ENCODE results near the gene TLR10.

Gene TLR10

GRCh38 chr4:38728631-38729141, 54.1 kb downstream of the TLR10 start:
- no peak for TF ChIP-seq CTCF (IDR thresholded peaks at IDR 0.05)
- Histone ChIP-seq H3K9ac (no peak overlapping the region), H2AFZ (no peak overlapping the region), H3K27me3 (ENCODE audit: control insufficient read depth, insufficient read depth, low read length) (no peaks in the 10 kb centered on the region), H3K36me3 (ENCODE audit: control insufficient read depth, insufficient read depth, low read length) (no peaks in the 10 kb centered on the region), H3K4me1 (no peaks in the 10 kb centered on the region), H3K79me2 (no peaks in the 10 kb centered on the region), H3K4me3 (ENCODE audit: low read depth, low read length) (no peak overlapping the region), H3K4me2 (ENCODE audit: low read length) (no peak overlapping the region), H3K27ac (no peak overlapping the region), H3K9me3 (ENCODE audit: control insufficient read depth, low read length) (no peaks in the 10 kb centered on the region)

GRCh38 chr4:38724475-38724808, 58.3 kb downstream of the TLR10 start:
- Histone ChIP-seq H3K9me3 (ENCODE audit: control insufficient read depth, low read length) (no peaks in the 10 kb centered on the region), H3K36me3 (ENCODE audit: control insufficient read depth, insufficient read depth, low read length) (no peaks in the 10 kb centered on the region), H3K9ac (no peak overlapping the region), H3K4me3 (ENCODE audit: low read depth, low read length) (no peak overlapping the region), H2AFZ (no peak overlapping the region), H3K79me2 (no peaks in the 10 kb centered on the region), H3K4me1 (no peaks in the 10 kb centered on the region), H3K27ac (no peak overlapping the region), H3K27me3 (ENCODE audit: control insufficient read depth, insufficient read depth, low read length) (no peaks in the 10 kb centered on the region), H3K4me2 (ENCODE audit: low read length) (no peak overlapping the region)
- TF ChIP-seq CTCF (IDR thresholded peaks at IDR 0.05) = no peak

GRCh38 chr4:38723726-38724474, 58.9 kb downstream of the TLR10 start:
- no peak overlapping the region for H3K9ac ChIP-seq
- H3K4me2 ChIP-seq (ENCODE audit: low read length) = no peak overlapping the region
- H3K4me1 ChIP-seq = no peaks in the 10 kb centered on the region
- no peaks in the 10 kb centered on the region for H3K9me3 ChIP-seq (ENCODE audit: control insufficient read depth, low read length)
- no peak overlapping the region for H2AFZ ChIP-seq
- H3K27ac ChIP-seq = no peak overlapping the region
- H3K4me3 ChIP-seq (ENCODE audit: low read depth, low read length) = no peak overlapping the region
- no peaks in the 10 kb centered on the region for H3K79me2 ChIP-seq
- H3K27me3 ChIP-seq (ENCODE audit: control insufficient read depth, insufficient read depth, low read length) = no peaks in the 10 kb centered on the region
- TF ChIP-seq CTCF (IDR thresholded peaks at IDR 0.05) = no peak
- H3K36me3 ChIP-seq (ENCODE audit: control insufficient read depth, insufficient read depth, low read length) = no peaks in the 10 kb centered on the region

- Histone ChIP-seq H3K36me3 (ENCODE audit: control insufficient read depth, insufficient read depth, low read length) (no peaks in the 10 kb centered on the region), H3K9me3 (ENCODE audit: control insufficient read depth, low read length) (no peaks in the 10 kb centered on the region), H3K4me1 (no peaks in the 10 kb centered on the region), H3K27me3 (ENCODE audit: control insufficient read depth, insufficient read depth, low read length) (no peaks in the 10 kb centered on the region), H3K9ac (no peak overlapping the region), H2AFZ (no peak overlapping the region), H3K27ac (no peak overlapping the region), H3K4me2 (ENCODE audit: low read length) (no peak overlapping the region), H3K79me2 (no peaks in the 10 kb centered on the region), H3K4me3 (ENCODE audit: low read depth, low read length) (no peak overlapping the region)
- no peak for TF ChIP-seq CTCF (IDR thresholded peaks at IDR 0.05)
These were observed 59.7 kb downstream of the TLR10 start for GRCh38 chr4:38723114-38723513.

Data from parathyroid adenoma (tissue), 2 donors.